ENCODE data around the gene SHLD2.
"Not testable (repeated sequence)": the region's sequence is repeated elsewhere in the genome, so short reads cannot be mapped to it uniquely, and the experiment has no call there.

- not testable (repeated sequence) for TF ChIP-seq CTCF, POLR2A (IDR thresholded peaks at IDR 0.05)
Observed at GRCh38 chr10:87083576-87084290, 11.3 kb upstream of the SHLD2 start.
